ENCODE results near the gene ZFAND5.

DNA sequence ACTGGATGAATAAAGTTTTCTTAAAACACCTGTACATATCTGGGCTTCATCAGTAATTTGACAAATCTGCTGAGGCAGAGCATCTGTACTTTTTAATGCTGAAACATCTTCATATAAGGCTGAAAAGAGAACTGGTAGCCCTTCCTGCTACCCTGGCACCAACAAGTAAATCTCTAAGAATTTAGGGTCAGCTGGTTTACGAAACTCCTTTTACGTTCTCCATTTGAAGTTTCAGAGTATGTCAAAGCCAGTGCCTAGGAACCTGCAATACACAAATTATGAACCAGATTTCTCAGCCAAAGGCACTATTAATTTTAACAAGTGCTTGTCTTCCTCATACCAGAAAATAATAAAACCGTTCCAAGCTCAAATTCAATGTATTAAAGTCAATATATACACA lies 3.8 kb downstream of the ZFAND5 start:
- TF ChIP-seq CTCF (conservative IDR thresholded peaks at IDR 0.05): no peak
- TF ChIP-seq EZH2 (IDR thresholded peaks at IDR 0.05; ENCODE audit: low read depth): no peak
